T47D (cell line): ENCODE results near the gene ZNRD2.

Experiments
- DNase-seq, 2 experiments: peaks; one replicate each; pipeline versions ENCODE4 v3.0.0 to v3.0.0-alpha.2; 2011 to 2012; ENCODE audit warnings: low read depth in 1 of 2, low spot score in 1 of 2
- JUND ChIP-seq: IDR thresholded peaks from 2 replicates; pipeline ENCODE4 v1.6.1; 2012; ENCODE audit warnings: low read depth
- in situ Hi-C: cut with HindIII; loops from 2 replicates; pipeline ENCODE4 v1.10.0; 2016; ENCODE audit warnings: low sequenced_read_pairs, low pct_unique_long_range_greater_than_20kb

Gene ZNRD2

GRCh38 chr11:65617990-65618751 lies 47.9 kb downstream of the ZNRD2 start:
- no peak for TF ChIP-seq JUND
- in situ Hi-C loops = no loop called here
- no peak for DNase-seq

- in situ Hi-C loops = no loop called here
- no peak for TF ChIP-seq JUND
- DNase-seq = no peak
These were observed 48.5 kb downstream of the ZNRD2 start for GRCh38 chr11:65618763-65619162.

- no peak for DNase-seq
- TF ChIP-seq JUND = no peak
- in situ Hi-C loops = no loop called here
These were observed 49.1 kb downstream of the ZNRD2 start for GRCh38 chr11:65619281-65619928.

GRCh38 chr11:65620666-65621065 lies 50.4 kb downstream of the ZNRD2 start:
- DNase-seq = no peak
- in situ Hi-C loops = no loop called here
- TF ChIP-seq JUND = no peak

GRCh38 chr11:65621460-65621859 lies 51.2 kb downstream of the ZNRD2 start:
- no peak for TF ChIP-seq JUND
- DNase-seq = no peak
- in situ Hi-C loops = no loop called here
